Glutamatergic neuron (in vitro differentiated cells): ENCODE data around the gene ANK3. TPM values are rescaled to one million over a fixed set of nuclear protein-coding genes. Genes with fewer than 3 reads are reported as not detected.

Experiments
- DNase-seq: peaks from one replicate; pipeline ENCODE4 v3.0.0; 2022
- H3K27ac Mint-ChIP-seq: one replicate; pipeline ENCODE4 v1.8.0; 2020; ENCODE audit warnings: mild to moderate bottlenecking, mixed read lengths, inconsistent platforms; ENCODE audit not compliant: unreplicated experiment
- H3K27me3 Mint-ChIP-seq: one replicate; pipeline ENCODE4 v1.8.0; 2020; ENCODE audit warnings: mild to moderate bottlenecking, moderate library complexity, mixed read lengths, inconsistent platforms; ENCODE audit not compliant: unreplicated experiment
- H3K36me3 Mint-ChIP-seq: one replicate; pipeline ENCODE4 v1.8.0; 2020; ENCODE audit warnings: mild to moderate bottlenecking, mixed read lengths, inconsistent platforms; ENCODE audit not compliant: unreplicated experiment
- H3K4me1 Mint-ChIP-seq: one replicate; pipeline ENCODE4 v1.8.0; 2020; ENCODE audit warnings: mild to moderate bottlenecking, low read depth, mixed read lengths, inconsistent platforms; ENCODE audit not compliant: unreplicated experiment
- H3K4me3 Mint-ChIP-seq: one replicate; pipeline ENCODE4 v1.8.0; 2020; ENCODE audit warnings: mild to moderate bottlenecking, mixed read lengths, inconsistent platforms; ENCODE audit not compliant: unreplicated experiment
- H3K9me3 Mint-ChIP-seq: one replicate; pipeline ENCODE4 v1.8.0; 2020; ENCODE audit warnings: mild to moderate bottlenecking, moderate library complexity, mixed read lengths, inconsistent platforms; ENCODE audit not compliant: unreplicated experiment
- CTCF ChIP-seq: fragments of 200-600 bp; sonication (generic); IDR thresholded peaks from one replicate; pipeline ENCODE4 v1.5.0; 2021; ENCODE audit not compliant: partially characterized antibody, unreplicated experiment
- total RNA-seq: library from RNA; stranded (reverse); fragmentation: NEBNext Ultra II Directional; extraction: Animal tissue kit (Norgen Biotek cat#: 25700); gene quantifications from one replicate; pipeline ENCODE4 v1.2.1, GENCODE V29; 2021; ENCODE audit not compliant: unreplicated experiment

ANK3 gene
- total RNA-seq, 1 donor from 2014 or later, result 84.9 TPM

- no peaks in the 10 kb centered on the region for H3K4me1 Mint-ChIP-seq
- H3K9me3 Mint-ChIP-seq, result no peaks in the 10 kb centered on the region
- DNase-seq, result no peak
- H3K4me3 Mint-ChIP-seq, result no peak overlapping the region
- no peak for TF ChIP-seq CTCF
- H3K27me3 Mint-ChIP-seq, result no peaks in the 10 kb centered on the region
- no peaks in the 10 kb centered on the region for H3K36me3 Mint-ChIP-seq
- H3K27ac Mint-ChIP-seq, result no peak overlapping the region
Observed at GRCh38 chr10:60140651-60141632, 248.7 kb downstream of the ANK3 start.

GRCh38 chr10:60139798-60140566, 249.7 kb downstream of the ANK3 start:
- DNase-seq, result no peak
- H3K4me3 Mint-ChIP-seq, result no peak overlapping the region
- H3K36me3 Mint-ChIP-seq, result no peaks in the 10 kb centered on the region
- no peaks in the 10 kb centered on the region for H3K9me3 Mint-ChIP-seq
- no peaks in the 10 kb centered on the region for H3K4me1 Mint-ChIP-seq
- H3K27ac Mint-ChIP-seq, result no peak overlapping the region
- TF ChIP-seq CTCF, result no peak
- H3K27me3 Mint-ChIP-seq, result no peaks in the 10 kb centered on the region

- Mint-ChIP-seq H3K4me3 (no peak overlapping the region), H3K9me3 (peaks cover 2% of the 10 kb centered on the region), H3K36me3 (no peaks in the 10 kb centered on the region), H3K27ac (no peak overlapping the region), H3K4me1 (no peaks in the 10 kb centered on the region), H3K27me3 (no peaks in the 10 kb centered on the region)
- no peak for TF ChIP-seq CTCF
- DNase-seq, result no peak
Observed at GRCh38 chr10:60139290-60139689, 250.4 kb downstream of the ANK3 start.

- no peak for TF ChIP-seq CTCF
- no peaks in the 10 kb centered on the region for H3K4me1 Mint-ChIP-seq
- H3K4me3 Mint-ChIP-seq, result no peak overlapping the region
- H3K27ac Mint-ChIP-seq, result no peak overlapping the region
- no peaks in the 10 kb centered on the region for H3K27me3 Mint-ChIP-seq
- no peak for DNase-seq
- H3K9me3 Mint-ChIP-seq, result peaks cover 2% of the 10 kb centered on the region
- no peaks in the 10 kb centered on the region for H3K36me3 Mint-ChIP-seq
Observed at GRCh38 chr10:60138842-60139241, 250.8 kb downstream of the ANK3 start.
